OCI-LY7 (cell line): ENCODE data around the gene MAP3K2.

Source experiments
- EZH2phosphoT487 ChIP-seq: fragments of 200-600 bp; sonication (generic); IDR thresholded peaks from 2 replicates; pipeline ENCODE4 v1.6.1; 2018; ENCODE audit warnings: low read depth, borderline replicate concordance, mild to moderate bottlenecking, mixed run types, antibody characterized with exemption, low read length, moderate library complexity, mixed read lengths
- TF ChIP-seq, protein P1 (sequence below): fragments of 200-600 bp; sonication (generic); conservative IDR thresholded peaks from 2 replicates; pipeline ENCODE4 v1.5.1; 2014; ENCODE audit warnings: mild to moderate bottlenecking, antibody characterized with exemption, low read length, moderate library complexity, mixed read lengths

DNA sequence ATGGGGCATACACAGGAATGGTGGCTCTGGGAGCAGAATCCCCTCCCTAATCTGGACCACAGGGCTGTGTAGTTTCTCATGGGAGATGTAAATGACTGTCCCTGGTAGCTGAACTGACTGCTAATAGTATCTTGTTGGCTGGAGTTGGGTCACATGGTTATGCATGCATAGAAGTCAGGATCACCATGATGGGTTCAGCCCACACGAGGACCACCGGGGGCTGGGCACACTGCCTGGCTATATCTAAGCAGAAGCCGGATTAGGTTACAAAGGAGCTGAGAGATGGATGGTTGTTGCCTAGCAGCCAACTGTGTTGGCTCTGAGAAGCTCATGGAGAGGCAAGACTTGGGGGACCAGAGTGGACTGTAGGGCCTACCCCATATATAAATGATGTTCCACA is 6.7 kb upstream of the MAP3K2 start:
- TF ChIP-seq, protein P1, sequence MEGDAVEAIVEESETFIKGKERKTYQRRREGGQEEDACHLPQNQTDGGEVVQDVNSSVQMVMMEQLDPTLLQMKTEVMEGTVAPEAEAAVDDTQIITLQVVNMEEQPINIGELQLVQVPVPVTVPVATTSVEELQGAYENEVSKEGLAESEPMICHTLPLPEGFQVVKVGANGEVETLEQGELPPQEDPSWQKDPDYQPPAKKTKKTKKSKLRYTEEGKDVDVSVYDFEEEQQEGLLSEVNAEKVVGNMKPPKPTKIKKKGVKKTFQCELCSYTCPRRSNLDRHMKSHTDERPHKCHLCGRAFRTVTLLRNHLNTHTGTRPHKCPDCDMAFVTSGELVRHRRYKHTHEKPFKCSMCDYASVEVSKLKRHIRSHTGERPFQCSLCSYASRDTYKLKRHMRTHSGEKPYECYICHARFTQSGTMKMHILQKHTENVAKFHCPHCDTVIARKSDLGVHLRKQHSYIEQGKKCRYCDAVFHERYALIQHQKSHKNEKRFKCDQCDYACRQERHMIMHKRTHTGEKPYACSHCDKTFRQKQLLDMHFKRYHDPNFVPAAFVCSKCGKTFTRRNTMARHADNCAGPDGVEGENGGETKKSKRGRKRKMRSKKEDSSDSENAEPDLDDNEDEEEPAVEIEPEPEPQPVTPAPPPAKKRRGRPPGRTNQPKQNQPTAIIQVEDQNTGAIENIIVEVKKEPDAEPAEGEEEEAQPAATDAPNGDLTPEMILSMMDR = no peak
- TF ChIP-seq EZH2phosphoT487 = no peak
